Endodermal cell (in vitro differentiated cells): Measurements from ENCODE around the gene STAT6. TPM values are rescaled to one million over a fixed set of nuclear protein-coding genes. Genes with fewer than 3 reads are reported as not detected.

Experiments used
- DNase-seq: peaks from one replicate; pipeline ENCODE4 v3.0.0-alpha.2; 2017
- H3K27ac ChIP-seq: 2 replicates; pipeline ENCODE4 v1.5.1; 2013; ENCODE audit warnings: mild to moderate bottlenecking, low read depth, low read length, moderate library complexity
- H3K27me3 ChIP-seq: 2 replicates; pipeline ENCODE4 v1.6.1; 2013; ENCODE audit warnings: mild to moderate bottlenecking, low read length, moderate library complexity; ENCODE audit not compliant: insufficient read depth, control insufficient read depth, poor library complexity, severe bottlenecking
- H3K36me3 ChIP-seq: 2 replicates; pipeline ENCODE4 v1.7.0; 2013; ENCODE audit warnings: mild to moderate bottlenecking, low read length, moderate library complexity; ENCODE audit not compliant: control insufficient read depth, insufficient read depth
- H3K4me1 ChIP-seq: one replicate; pipeline ENCODE4 v1.7.0; 2013; ENCODE audit warnings: low read length; ENCODE audit not compliant: control insufficient read depth, insufficient read depth
- H3K4me3 ChIP-seq: 2 replicates; pipeline ENCODE4 v1.5.1; 2013; ENCODE audit warnings: mild to moderate bottlenecking, low read length, moderate library complexity
- H3K9ac ChIP-seq: 2 replicates; pipeline ENCODE4 v1.6.1; 2013; ENCODE audit warnings: mild to moderate bottlenecking, low read length, moderate library complexity; ENCODE audit not compliant: poor library complexity, severe bottlenecking; ENCODE audit errors: extremely low read depth
- H3K9me3 ChIP-seq: 2 replicates; pipeline ENCODE4 v1.6.1; 2013; ENCODE audit warnings: mild to moderate bottlenecking, low read length, moderate library complexity; ENCODE audit not compliant: control insufficient read depth
- H3K27ac Mint-ChIP-seq: 2 replicates; pipeline ENCODE4 v1.8.0; 2020; ENCODE audit warnings: mixed read lengths
- H3K27me3 Mint-ChIP-seq: 2 replicates; pipeline ENCODE4 v1.8.0; 2021; ENCODE audit warnings: mild to moderate bottlenecking, mixed read lengths; ENCODE audit not compliant: insufficient read depth
- H3K36me3 Mint-ChIP-seq: 2 replicates; pipeline ENCODE4 v1.8.0; 2020; ENCODE audit warnings: low read depth, mixed read lengths
- H3K4me1 Mint-ChIP-seq: 2 replicates; pipeline ENCODE4 v1.8.0; 2020; ENCODE audit warnings: mixed read lengths
- H3K4me3 Mint-ChIP-seq: 2 replicates; pipeline ENCODE4 v1.8.0; 2020; ENCODE audit warnings: mild to moderate bottlenecking, moderate library complexity, mixed read lengths
- H3K9me3 Mint-ChIP-seq: 2 replicates; pipeline ENCODE4 v1.8.0; 2020; ENCODE audit warnings: mild to moderate bottlenecking, mixed read lengths
- WGBS, 2 experiments: methylation state at CpG; one replicate each; pipeline versions ENCODE4 v1.1.5 to v1.1.7; 2013; ENCODE audit warnings: missing lambda C conversion rate in 2 of 2, mixed read lengths in 1 of 2; ENCODE audit not compliant: insufficient coverage in 1 of 2, insufficient read length in 1 of 2; 5-methylcytosine and 5-hydroxymethylcytosine counted together
- total RNA-seq, 2 donors: library from RNA; stranded (reverse); fragmentation: NEBNext Ultra II Directional in 1 of 2; extraction: Animal tissue kit (Norgen Biotek cat#: 25700) in 1 of 2; gene quantifications; 2 replicates in 1 of 2; 3 replicates in 1 of 2; pipeline ENCODE4 v1.2.1, GENCODE V29; 2021
- TF ChIP-seq, protein P1 (sequence below): fragments of 200-600 bp; sonication (generic); conservative IDR thresholded peaks from 2 replicates; pipeline ENCODE4 v1.5.0; 2021; ENCODE audit warnings: antibody characterized with exemption, mild to moderate bottlenecking

The STAT6 gene
- total RNA-seq, 2 donors from 2014 or later: 60.2 to 102 TPM

DNA sequence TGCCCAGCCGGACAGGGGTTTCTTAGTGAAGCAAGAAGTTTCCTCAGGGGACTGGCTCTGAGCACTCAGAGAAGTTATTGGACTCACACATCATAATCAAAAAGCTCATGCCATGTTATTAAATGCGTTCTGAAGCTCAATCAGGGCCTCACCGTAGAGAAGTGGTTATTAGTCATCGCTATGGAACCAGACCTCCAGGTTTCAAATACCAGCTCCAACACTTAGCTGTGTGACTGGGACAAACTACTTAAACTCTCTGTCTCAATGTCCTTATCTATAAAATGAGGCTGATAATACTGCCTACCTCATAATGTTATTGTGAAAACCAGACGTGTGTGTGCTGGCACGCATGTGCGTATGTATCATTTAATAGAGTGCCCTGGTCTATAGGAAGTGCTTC lies 7.3 kb downstream of the STAT6 start:
- Mint-ChIP-seq H3K4me1 (no peaks in the 10 kb centered on the region), H3K27me3 (no peaks in the 10 kb centered on the region), H3K9me3 (no peaks in the 10 kb centered on the region), H3K36me3 (peaks cover 65% of the 10 kb centered on the region), H3K27ac (no peak overlapping the region), H3K4me3 (no peak overlapping the region)
- Histone ChIP-seq H3K9ac (no peak overlapping the region), H3K9me3 (no peaks in the 10 kb centered on the region), H3K36me3 (no peaks in the 10 kb centered on the region), H3K4me3 (no peak overlapping the region), H3K27ac (no peak overlapping the region), H3K27me3 (no peaks in the 10 kb centered on the region), H3K4me1 (peaks cover 5% of the 10 kb centered on the region)
- TF ChIP-seq, protein P1, sequence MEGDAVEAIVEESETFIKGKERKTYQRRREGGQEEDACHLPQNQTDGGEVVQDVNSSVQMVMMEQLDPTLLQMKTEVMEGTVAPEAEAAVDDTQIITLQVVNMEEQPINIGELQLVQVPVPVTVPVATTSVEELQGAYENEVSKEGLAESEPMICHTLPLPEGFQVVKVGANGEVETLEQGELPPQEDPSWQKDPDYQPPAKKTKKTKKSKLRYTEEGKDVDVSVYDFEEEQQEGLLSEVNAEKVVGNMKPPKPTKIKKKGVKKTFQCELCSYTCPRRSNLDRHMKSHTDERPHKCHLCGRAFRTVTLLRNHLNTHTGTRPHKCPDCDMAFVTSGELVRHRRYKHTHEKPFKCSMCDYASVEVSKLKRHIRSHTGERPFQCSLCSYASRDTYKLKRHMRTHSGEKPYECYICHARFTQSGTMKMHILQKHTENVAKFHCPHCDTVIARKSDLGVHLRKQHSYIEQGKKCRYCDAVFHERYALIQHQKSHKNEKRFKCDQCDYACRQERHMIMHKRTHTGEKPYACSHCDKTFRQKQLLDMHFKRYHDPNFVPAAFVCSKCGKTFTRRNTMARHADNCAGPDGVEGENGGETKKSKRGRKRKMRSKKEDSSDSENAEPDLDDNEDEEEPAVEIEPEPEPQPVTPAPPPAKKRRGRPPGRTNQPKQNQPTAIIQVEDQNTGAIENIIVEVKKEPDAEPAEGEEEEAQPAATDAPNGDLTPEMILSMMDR: no peak
- 96 to 98% methylated on average over 7 of the region's 7 CpGs for WGBS, 2 experiments
- no peak for DNase-seq

DNA sequence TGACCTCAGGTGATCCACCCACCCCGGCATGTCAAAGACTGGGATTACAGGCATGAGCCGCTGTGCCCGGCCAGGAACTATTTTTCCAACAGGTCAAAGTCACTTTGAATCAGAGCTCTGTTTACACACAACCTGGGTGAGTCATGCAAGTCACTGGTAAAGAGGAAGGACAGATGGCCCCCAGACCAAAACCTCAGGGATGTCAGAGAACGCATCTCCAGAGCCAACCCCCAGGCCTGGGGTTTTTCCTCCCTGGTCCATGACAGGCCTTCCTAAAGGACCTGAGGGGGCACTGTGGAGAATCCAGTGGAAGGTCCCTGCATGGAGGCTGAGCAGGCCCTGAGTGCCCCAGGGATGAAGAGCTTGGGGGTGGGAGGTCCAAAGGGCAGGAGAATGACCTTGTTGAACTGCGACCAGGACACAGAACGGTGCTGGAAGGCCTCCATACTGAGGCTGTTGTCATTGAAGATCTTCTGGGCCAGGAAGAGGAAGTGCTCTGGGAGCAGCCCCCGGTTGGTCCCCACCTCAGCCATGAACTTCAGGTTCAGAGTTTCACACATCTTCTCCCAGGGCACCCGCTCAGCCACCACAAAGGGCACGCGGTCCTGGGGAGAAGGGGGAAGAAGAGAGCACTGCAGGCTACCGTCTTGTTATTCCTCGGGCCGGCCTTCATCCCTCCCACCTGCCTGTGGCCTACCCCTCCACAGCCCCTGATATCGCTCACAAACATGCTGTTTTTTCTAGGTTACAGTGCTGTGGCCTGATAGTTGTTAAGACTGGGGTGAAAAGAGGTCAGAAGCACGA lies 9.1 kb downstream of the STAT6 start:
- Histone ChIP-seq H3K9ac (no peak overlapping the region), H3K27ac (peak overlapping the region; percentile 62), H3K4me3 (no peak overlapping the region), H3K36me3 (peaks cover 3% of the 10 kb centered on the region), H3K4me1 (peaks cover 5% of the 10 kb centered on the region), H3K9me3 (no peaks in the 10 kb centered on the region), H3K27me3 (no peaks in the 10 kb centered on the region)
- whole genome bisulfite sequencing, 2 experiments: 92 to 94% methylated on average over 7 to 15 of the region's 15 CpGs
- no peak for DNase-seq
- Mint-ChIP-seq H3K36me3 (peaks cover 67% of the 10 kb centered on the region), H3K27ac (peak overlapping the region; percentile 76), H3K4me3 (no peak overlapping the region), H3K4me1 (no peaks in the 10 kb centered on the region), H3K9me3 (no peaks in the 10 kb centered on the region), H3K27me3 (no peaks in the 10 kb centered on the region)
- TF ChIP-seq, protein P1: no peak

DNA sequence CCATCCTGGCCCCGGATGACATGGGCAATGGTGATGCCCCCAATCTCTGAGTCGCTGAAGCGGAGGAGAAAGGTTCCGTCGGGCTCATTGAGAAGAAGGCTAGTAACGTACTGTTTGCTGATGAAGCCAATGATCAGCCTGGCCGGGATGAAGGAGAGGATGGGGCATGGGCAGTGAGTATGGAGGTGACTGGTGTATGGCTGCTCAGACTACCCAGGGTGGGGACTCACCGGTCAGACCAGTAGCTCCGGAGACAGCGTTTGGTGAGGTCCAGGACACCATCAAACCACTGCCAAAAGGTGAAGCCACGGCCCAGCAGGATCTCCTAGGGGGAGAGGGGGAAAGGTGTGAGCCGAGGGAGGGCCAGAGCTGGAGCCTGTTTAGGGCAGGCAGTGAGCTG lies 11.4 kb downstream of the STAT6 start:
- Mint-ChIP-seq H3K36me3 (peaks cover 63% of the 10 kb centered on the region), H3K4me3 (no peak overlapping the region)
- H3K36me3 ChIP-seq: peaks cover 13% of the 10 kb centered on the region

More for the DNA sequence above, 11.4 kb downstream of the STAT6 start:
- no peak overlapping the region for H3K27ac ChIP-seq
- H3K27me3 Mint-ChIP-seq: no peaks in the 10 kb centered on the region
- no peak overlapping the region for H3K4me3 ChIP-seq
- H3K4me1 ChIP-seq: peaks cover 5% of the 10 kb centered on the region
- H3K9me3 ChIP-seq: no peaks in the 10 kb centered on the region
- WGBS, 2 experiments: 91% methylated on average over 9 to 12 of the region's 12 CpGs
- no peaks in the 10 kb centered on the region for H3K4me1 Mint-ChIP-seq
- TF ChIP-seq, protein P1: no peak
- H3K27me3 ChIP-seq: no peaks in the 10 kb centered on the region
- no peaks in the 10 kb centered on the region for H3K9me3 Mint-ChIP-seq
- no peak for DNase-seq
- no peak overlapping the region for H3K27ac Mint-ChIP-seq
- no peak overlapping the region for H3K9ac ChIP-seq
